ENCODE measurements around the gene GLI3.

DNA sequence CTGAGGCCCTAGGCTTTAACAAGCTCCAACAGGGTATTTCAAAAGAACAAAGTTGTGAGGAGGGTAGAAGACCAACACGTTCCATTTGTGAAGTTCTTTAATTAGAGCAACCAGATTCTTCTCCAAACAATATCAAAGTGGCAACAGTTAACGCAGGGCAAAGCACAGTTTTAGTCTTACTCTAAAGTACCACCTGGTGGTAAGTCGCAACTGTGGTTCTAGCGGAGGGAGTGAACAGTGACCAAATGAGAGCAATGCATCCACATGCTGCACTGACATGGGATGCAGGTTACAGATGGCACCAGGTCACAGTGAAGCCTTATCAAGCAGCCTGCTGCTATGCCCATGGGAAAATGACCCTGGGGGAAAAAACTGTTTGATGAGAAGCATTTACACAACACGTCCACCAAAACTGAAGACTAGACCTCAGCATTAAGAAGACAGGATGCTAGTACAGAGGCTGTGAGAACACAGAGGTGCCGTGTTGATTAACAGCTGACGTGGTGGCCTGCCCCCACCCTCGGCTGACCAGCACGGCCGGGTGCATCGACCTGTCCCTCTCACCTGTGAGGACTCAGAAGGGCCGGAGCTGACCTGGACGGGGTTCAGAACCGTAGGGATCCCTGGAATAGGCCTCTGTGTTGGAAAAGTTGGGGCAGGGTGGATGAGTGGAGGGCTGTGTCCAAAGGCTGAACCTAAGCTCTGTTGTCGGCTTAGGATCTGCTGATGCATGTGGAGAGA lies 211.2 kb downstream of the GLI3 start:
- TF ChIP-seq CTCF (IDR thresholded peaks at IDR 0.05; ENCODE audit: control extremely low read depth in 1 of 3, insufficient read depth in 1 of 3, low read depth in 1 of 3, low read length in 3 of 3): peak in 1 of 3 experiments; percentile 11; a peak in 1 of 4 replicates
- no peak for TF ChIP-seq EP300 (IDR thresholded peaks at IDR 0.05; ENCODE audit: borderline replicate concordance in 1 of 2, low read depth in 2 of 2, low read length in 2 of 2)
